HepG2 (cell line): Measurements from ENCODE around the gene NUPR2. TPM values are rescaled to one million over a fixed set of nuclear protein-coding genes. Genes with fewer than 3 reads are reported as not detected.

Experiments used
- HMG20B ChIP-seq: conservative IDR thresholded peaks from 2 replicates; pipeline ENCODE4 v1.6.1; 2016; ENCODE audit warnings: missing genetic modification reagents, missing compliant biosample characterization
- LCORL ChIP-seq, 2 experiments: fragments of 450-650 bp in 1 of 2; sonication (generic) in 1 of 2; formaldehyde crosslinking in 1 of 2; IDR thresholded peaks; 2 replicates each; pipeline versions ENCODE4 v1.5.0 to v1.6.1; 2017 to 2020; ENCODE audit warnings: antibody characterized with exemption in 1 of 2, missing genetic modification reagents in 1 of 2
- RAD21 ChIP-seq: fragments of 450-650 bp; formaldehyde crosslinking; IDR thresholded peaks from 2 replicates; pipeline ENCODE4 v1.5.0; 2020; ENCODE audit warnings: mild to moderate bottlenecking
- ZNF207 ChIP-seq: fragments of 450-650 bp; IDR thresholded peaks from 2 replicates; pipeline ENCODE4 v1.6.1; 2016; ENCODE audit warnings: antibody characterized with exemption, borderline replicate concordance
- ZNF558 ChIP-seq: sonication (generic); formaldehyde crosslinking; IDR thresholded peaks from 2 replicates; pipeline ENCODE4 v1.9.0; 2022; ENCODE audit warnings: mild to moderate bottlenecking, missing genetic modification reagents, borderline replicate concordance
- polyA plus RNA-seq, 8 experiments: library from polyadenylated mRNA; depleted of rRNA in 3 of 8; stranded (reverse) in 7 of 8; unstranded in 1 of 8; fragments of >200 nt; fragmentation: Illumina TruSeq in 4 of 8; extraction: Trizol in 4 of 8; gene quantifications; 2 replicates each; pipeline versions ENCODE4 v1.2.1 to v1.2.3, GENCODE V29; 2011 to 2016; ENCODE audit warnings: low read depth in 4 of 8, missing spikeins in 1 of 8, mixed read lengths in 1 of 8; ENCODE audit not compliant: insufficient read depth in 1 of 8
- total RNA-seq, 5 experiments: library from RNA; depleted of rRNA; stranded (reverse); fragments of >200 nt; fragmentation: Illumina TruSeq; extraction: Trizol; gene quantifications; 2 replicates each; pipeline ENCODE4 v1.2.3, GENCODE V29; 2016; ENCODE audit warnings: low read depth in 1 of 5
- TF ChIP-seq, protein P1 (sequence below): sonication (generic); formaldehyde crosslinking; IDR thresholded peaks from 2 replicates; pipeline ENCODE4 v1.9.0; 2022; ENCODE audit warnings: low read depth, missing genetic modification reagents
- TF ChIP-seq, protein P2 (sequence below), 2 experiments: fragments of 450-650 bp in 1 of 2; sonication (generic) in 1 of 2; formaldehyde crosslinking in 1 of 2; IDR thresholded peaks; 2 replicates each; pipeline versions ENCODE4 v1.6.1 to v1.8.0; 2016 to 2022; ENCODE audit warnings: antibody characterized with exemption in 1 of 2, mild to moderate bottlenecking in 1 of 2, missing genetic modification reagents in 1 of 2
- TF ChIP-seq, protein P3 (sequence below): sonication (generic); formaldehyde crosslinking; IDR thresholded peaks from 2 replicates; pipeline ENCODE4 v1.4.0; 2020; ENCODE audit warnings: missing genetic modification reagents, borderline replicate concordance
- TF ChIP-seq, protein P4 (sequence below): sonication (generic); formaldehyde crosslinking; IDR thresholded peaks from 2 replicates; pipeline ENCODE4 v1.4.0; 2020; ENCODE audit warnings: missing genetic modification reagents, borderline replicate concordance

The NUPR2 gene
- total and polyA plus RNA-seq, 2 of the 13 experiments (the other 11 are each of a cell fraction or from before 2014, with no cell fraction given) = not detected

DNA sequence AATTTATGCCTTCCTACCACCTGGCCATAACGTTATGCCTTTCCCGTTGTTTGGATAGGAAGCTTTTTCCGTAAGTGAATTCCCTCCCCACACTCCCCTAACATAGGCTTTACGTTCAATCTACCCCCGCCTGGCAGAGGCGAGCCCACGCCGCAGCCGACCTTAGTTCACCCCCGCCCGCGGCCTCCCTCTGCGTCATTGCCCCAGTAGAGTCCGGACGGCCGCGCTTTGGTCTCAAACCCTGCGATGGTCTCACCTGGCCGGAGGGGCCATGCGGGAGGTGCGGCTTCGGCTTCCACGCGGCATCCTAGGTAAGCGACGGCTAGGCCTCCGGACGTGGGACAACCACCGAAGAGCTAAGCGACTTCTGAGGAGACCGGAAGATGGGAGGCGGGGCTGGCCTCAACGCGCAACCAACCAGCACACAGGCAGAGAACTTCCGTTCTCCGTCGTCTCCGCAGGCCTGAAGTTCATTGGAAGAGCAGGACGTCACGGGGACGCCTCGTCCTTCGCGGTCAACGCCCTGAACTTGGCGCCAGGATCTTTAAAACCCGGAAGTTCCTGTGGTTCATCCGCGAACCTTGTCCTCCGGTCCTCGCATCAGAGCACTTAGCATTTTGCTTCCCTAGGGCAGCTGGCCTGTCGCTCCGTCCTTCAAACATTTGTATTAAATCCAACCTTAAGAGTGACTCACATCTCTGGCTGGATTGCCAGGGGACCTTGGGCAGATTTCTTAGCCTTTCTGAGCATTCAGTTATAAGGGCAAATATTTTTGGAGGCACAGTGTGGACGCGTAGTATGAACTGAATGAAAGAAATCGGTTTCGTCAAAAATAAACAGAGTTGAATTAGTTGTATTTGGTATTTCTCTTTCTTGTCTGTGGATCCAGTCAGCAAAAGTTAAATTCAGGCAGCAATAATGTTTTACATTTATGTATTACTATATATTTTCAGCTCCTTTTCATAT, 9.8 kb downstream of the NUPR2 start, which contains the start of gene CHCHD2 (continued):
- TF ChIP-seq, protein P1, sequence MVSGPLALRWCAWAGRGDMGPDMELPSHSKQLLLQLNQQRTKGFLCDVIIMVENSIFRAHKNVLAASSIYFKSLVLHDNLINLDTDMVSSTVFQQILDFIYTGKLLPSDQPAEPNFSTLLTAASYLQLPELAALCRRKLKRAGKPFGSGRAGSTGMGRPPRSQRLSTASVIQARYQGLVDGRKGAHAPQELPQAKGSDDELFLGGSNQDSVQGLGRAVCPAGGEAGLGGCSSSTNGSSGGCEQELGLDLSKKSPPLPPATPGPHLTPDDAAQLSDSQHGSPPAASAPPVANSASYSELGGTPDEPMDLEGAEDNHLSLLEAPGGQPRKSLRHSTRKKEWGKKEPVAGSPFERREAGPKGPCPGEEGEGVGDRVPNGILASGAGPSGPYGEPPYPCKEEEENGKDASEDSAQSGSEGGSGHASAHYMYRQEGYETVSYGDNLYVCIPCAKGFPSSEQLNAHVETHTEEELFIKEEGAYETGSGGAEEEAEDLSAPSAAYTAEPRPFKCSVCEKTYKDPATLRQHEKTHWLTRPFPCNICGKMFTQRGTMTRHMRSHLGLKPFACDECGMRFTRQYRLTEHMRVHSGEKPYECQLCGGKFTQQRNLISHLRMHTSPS = 0 out of 2 replicates have a peak, but pooled peaks have one; percentile 56
- TF ChIP-seq, protein P2, sequence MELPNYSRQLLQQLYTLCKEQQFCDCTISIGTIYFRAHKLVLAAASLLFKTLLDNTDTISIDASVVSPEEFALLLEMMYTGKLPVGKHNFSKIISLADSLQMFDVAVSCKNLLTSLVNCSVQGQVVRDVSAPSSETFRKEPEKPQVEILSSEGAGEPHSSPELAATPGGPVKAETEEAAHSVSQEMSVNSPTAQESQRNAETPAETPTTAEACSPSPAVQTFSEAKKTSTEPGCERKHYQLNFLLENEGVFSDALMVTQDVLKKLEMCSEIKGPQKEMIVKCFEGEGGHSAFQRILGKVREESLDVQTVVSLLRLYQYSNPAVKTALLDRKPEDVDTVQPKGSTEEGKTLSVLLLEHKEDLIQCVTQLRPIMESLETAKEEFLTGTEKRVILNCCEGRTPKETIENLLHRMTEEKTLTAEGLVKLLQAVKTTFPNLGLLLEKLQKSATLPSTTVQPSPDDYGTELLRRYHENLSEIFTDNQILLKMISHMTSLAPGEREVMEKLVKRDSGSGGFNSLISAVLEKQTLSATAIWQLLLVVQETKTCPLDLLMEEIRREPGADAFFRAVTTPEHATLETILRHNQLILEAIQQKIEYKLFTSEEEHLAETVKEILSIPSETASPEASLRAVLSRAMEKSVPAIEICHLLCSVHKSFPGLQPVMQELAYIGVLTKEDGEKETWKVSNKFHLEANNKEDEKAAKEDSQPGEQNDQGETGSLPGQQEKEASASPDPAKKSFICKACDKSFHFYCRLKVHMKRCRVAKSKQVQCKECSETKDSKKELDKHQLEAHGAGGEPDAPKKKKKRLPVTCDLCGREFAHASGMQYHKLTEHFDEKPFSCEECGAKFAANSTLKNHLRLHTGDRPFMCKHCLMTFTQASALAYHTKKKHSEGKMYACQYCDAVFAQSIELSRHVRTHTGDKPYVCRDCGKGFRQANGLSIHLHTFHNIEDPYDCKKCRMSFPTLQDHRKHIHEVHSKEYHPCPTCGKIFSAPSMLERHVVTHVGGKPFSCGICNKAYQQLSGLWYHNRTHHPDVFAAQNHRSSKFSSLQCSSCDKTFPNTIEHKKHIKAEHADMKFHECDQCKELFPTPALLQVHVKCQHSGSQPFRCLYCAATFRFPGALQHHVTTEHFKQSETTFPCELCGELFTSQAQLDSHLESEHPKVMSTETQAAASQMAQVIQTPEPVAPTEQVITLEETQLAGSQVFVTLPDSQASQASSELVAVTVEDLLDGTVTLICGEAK (IDR thresholded peaks at IDR 0.05) = peak; percentile 88
- TF ChIP-seq, protein P2 (CRISPR knock-in tag; IDR thresholded peaks at IDR 0.05) = peak; percentile 91
- TF ChIP-seq, protein P3, sequence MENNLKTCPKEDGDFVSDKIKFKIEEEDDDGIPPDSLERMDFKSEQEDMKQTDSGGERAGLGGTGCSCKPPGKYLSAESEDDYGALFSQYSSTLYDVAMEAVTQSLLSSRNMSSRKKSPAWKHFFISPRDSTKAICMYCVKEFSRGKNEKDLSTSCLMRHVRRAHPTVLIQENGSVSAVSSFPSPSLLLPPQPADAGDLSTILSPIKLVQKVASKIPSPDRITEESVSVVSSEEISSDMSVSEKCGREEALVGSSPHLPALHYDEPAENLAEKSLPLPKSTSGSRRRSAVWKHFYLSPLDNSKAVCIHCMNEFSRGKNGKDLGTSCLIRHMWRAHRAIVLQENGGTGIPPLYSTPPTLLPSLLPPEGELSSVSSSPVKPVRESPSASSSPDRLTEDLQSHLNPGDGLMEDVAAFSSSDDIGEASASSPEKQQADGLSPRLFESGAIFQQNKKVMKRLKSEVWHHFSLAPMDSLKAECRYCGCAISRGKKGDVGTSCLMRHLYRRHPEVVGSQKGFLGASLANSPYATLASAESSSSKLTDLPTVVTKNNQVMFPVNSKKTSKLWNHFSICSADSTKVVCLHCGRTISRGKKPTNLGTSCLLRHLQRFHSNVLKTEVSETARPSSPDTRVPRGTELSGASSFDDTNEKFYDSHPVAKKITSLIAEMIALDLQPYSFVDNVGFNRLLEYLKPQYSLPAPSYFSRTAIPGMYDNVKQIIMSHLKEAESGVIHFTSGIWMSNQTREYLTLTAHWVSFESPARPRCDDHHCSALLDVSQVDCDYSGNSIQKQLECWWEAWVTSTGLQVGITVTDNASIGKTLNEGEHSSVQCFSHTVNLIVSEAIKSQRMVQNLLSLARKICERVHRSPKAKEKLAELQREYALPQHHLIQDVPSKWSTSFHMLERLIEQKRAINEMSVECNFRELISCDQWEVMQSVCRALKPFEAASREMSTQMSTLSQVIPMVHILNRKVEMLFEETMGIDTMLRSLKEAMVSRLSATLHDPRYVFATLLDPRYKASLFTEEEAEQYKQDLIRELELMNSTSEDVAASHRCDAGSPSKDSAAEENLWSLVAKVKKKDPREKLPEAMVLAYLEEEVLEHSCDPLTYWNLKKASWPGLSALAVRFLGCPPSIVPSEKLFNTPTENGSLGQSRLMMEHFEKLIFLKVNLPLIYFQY (CRISPR knock-in tag) = no peak
- TF ChIP-seq ZNF558 (CRISPR knock-in tag) (peak; percentile 65; the same call in 1 of the 2 replicates), RAD21 (CRISPR knock-in tag) (no peak; the same call in 1 of the 2 replicates), LCORL (IDR thresholded peaks at IDR 0.05) (no peak), LCORL (CRISPR knock-in tag; IDR thresholded peaks at IDR 0.05) (peak; percentile 61; the same call in 1 of the 2 replicates), HMG20B (CRISPR knock-in tag) (0 out of 2 replicates have a peak, but pooled peaks have one; percentile 14), ZNF207 (no peak)
- TF ChIP-seq, protein P4, sequence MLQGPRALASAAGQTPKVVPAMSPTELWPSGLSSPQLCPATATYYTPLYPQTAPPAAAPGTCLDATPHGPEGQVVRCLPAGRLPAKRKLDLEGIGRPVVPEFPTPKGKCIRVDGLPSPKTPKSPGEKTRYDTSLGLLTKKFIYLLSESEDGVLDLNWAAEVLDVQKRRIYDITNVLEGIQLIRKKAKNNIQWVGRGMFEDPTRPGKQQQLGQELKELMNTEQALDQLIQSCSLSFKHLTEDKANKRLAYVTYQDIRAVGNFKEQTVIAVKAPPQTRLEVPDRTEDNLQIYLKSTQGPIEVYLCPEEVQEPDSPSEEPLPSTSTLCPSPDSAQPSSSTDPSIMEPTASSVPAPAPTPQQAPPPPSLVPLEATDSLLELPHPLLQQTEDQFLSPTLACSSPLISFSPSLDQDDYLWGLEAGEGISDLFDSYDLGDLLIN = no peak
